Stimulated activated CD8-positive, alpha-beta memory T cell treated with anti-CD3 and anti-CD28 coated beads, Interleukin-2, amount 100 ng/mL, for 48 hours (primary cell): ENCODE measurements around the gene DAPL1.
"Not testable (repeated sequence)": the region's sequence is repeated elsewhere in the genome, so short reads cannot be mapped to it uniquely, and the experiment has no call there.

Experiments
- DNase-seq, 2 donors: peaks; one replicate each; pipeline ENCODE4 v3.0.0-alpha.2; 2020; ENCODE audit warnings: low read depth in 2 of 2

DAPL1 gene

GRCh38 chr2:158822193-158822592 is 27.1 kb downstream of the DAPL1 start:
- DNase-seq, result no peak

GRCh38 chr2:158823486-158824237 is 28.5 kb downstream of the DAPL1 start:
- no peak for DNase-seq

GRCh38 chr2:158825021-158825420 is 29.9 kb downstream of the DAPL1 start:
- DNase-seq, result no peak

DNA sequence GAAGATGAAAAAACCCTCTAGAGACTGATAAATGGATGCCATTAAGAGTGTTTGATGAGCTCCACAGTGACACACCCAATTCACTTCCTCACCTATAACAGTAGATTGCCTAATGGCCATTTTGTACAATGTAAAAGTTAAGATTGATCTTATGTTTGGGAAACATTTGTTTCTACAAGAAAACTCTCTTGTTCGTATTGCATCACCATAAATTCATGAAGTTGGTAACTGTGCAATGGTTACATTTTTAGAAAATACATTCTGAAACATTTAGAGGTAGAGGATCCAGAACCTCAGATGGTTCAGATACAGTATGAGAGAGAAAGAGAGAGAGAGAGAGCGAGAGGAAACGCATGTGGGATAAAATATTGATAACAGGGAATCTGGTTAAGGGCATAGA is 31.8 kb downstream of the DAPL1 start:
- DNase-seq, result no peak

DNA sequence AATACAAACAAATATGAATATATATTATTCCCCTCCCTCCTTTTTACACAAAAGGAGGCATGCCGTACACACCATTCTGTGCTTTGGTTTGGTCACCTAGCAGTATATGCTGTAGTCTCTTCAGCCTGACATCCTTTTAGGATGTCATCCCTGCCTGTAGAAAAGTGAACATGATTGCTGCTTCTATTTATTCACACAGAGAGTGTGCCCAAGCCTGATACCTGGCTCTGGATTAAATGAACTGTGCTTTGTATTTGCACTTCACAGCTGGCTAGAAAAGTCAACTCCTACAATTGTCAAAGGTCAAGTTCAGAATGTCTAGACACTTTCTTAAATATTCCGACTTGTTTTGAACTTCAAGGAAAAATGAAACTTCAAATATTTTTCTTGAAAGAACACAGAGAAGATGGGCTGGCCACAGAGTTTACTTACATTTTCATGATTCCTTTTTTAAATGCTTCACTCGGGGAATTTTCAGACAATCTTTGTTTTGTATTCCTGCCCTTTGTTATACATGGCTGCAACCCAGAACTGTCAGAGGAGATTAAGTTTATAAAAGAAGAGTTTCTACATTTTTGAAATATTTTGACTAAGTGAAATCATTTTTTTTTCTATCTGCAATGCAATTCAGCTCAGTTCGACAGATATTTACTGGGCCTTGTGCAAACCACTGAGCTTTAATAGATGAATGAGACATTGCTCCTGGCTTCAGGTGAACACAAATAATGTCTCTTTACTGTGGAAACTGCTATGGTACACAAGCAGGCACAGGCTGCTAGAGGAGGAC is 33.5 kb downstream of the DAPL1 start:
- DNase-seq, result no peak

GRCh38 chr2:158829167-158829566 is 34.0 kb downstream of the DAPL1 start:
- no peak for DNase-seq

- DNase-seq, result no peak
Observed at GRCh38 chr2:158830201-158830600, 35.1 kb downstream of the DAPL1 start.

DNA sequence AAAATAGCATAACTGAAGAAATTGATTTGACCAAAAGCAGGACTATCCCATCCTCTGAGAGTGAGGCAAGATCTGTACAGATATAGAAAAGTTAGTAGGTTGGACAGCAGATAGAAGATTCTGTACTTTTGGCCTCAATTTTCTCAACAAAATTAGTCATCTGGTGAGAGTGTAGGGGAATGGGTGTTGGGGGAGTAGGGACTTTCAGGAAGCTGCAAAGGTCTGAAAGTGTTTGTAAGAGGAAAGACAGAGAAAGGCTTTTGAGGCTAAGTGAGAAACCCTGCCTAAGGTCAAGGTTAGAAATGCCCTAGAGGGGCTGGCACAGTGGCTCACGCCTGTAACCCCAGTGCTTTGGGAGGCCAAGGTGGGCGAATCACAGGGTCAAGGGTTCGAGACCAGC is 40.3 kb downstream of the DAPL1 start:
- no peak for DNase-seq

DNA sequence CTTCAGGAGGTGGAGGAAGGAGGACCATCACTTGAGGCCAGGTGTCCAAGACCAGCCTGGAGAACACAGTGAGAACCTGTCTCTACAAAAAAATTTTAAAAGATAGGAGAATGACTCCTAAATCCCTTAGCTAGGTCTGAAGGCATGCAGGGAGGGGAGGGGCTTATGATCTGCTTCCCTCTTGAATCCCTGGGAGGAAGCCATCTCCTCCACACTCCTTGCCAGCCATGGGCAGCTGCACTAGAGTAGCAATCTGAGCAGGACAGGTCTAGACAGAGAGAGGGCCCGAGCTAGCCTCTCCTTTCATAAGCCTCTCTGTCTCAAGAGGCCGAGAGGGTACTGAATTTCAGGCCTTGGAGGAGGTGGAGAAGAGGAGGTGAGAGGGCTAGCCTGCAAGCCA is 42.5 kb downstream of the DAPL1 start:
- DNase-seq, result no peak

- DNase-seq, result no peak
Observed at GRCh38 chr2:158841850-158842249, 46.7 kb downstream of the DAPL1 start.

DNA sequence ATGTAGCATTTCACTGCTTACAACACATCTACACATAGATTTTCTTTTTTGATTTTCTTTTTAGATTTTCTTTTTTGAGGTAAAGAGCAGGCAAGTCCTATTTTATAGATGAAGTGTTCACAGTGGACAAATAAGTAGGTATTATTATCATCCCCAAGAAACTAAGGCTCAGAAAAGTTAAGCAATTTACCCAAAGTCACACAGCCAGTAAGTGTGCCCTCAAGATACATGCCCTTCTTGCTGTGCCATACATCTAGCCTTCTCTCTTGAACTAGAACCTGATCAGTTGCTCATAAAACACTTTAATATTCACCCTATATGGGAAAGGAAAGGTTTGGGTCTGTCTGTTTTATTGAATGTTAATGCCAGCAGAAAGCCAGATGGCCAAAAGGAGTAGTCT is 50.3 kb downstream of the DAPL1 start:
- no peak for DNase-seq

- no peak for DNase-seq
Observed at GRCh38 chr2:158845859-158846258, 50.7 kb downstream of the DAPL1 start.

DNA sequence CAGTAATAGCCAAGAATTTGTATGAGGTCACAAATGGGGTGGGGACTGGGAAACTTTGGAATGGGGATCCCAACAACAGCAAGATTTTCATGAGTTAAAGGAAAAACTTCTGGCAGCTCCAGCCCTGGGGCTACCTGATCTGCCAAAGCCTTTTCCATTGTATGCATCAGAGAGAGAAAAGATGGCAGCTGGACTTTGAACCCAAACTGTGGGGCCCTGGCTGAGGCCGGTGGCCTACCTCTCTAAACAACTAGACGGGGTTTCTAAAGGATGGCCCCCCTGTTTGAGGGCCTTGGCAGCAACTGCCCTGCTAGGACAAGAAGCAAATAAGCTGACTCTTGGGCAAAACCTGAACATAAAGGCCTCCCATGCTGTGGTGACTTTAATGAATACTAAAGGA is 52.4 kb downstream of the DAPL1 start:
- DNase-seq, result not testable (repeated sequence)

- not testable (repeated sequence) for DNase-seq
Observed at GRCh38 chr2:158848031-158848970, 53.2 kb downstream of the DAPL1 start.

- not testable (repeated sequence) for DNase-seq
Observed at GRCh38 chr2:158860179-158860578, 65.1 kb downstream of the DAPL1 start.

GRCh38 chr2:158861626-158862025 is 66.5 kb downstream of the DAPL1 start:
- DNase-seq, result not testable (repeated sequence)

DNA sequence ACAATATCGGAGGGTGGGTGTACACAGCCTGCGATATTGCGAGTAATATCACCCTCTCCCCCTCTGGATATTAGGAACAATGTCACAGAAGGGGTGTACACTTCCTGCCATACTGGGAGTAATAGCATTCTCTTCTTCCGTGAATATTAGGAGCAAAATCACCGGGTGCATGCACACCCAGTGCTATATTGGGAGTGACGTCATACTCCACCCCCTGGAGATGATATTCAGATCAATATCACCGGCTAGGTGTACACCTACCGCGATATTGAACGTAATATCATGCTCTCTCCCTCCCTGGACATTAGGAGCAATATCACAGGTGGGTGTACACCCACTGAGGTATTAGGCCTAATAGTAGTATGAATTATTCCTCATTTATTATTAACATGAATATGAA is 70.4 kb downstream of the DAPL1 start:
- DNase-seq, result not testable (repeated sequence)
